OCI-LY7 (cell line): ENCODE data around the gene MGAT5B. TPM values are rescaled to one million over a fixed set of nuclear protein-coding genes. Genes with fewer than 3 reads are reported as not detected.
"Not testable (repeated sequence)": the region's sequence is repeated elsewhere in the genome, so short reads cannot be mapped to it uniquely, and the experiment has no call there.

ENCODE experiments used
- BruUV-seq: library from RNA; stranded (reverse); fragments of 400-500 nt; replicated peaks from 2 replicates; lab custom pipeline; 2021; lab: Mats Ljungman, UMichigan
- CTCF ChIA-PET: fragments of 300-600 bp; sonication (Branson Sonifier 250); formaldehyde crosslinking; loops from one replicate; lab custom pipeline; 2022; ENCODE audit warnings: antibody characterized with exemption; ENCODE audit not compliant: unreplicated experiment; lab: Charles Lee
- POLR2A ChIA-PET: fragments of 300-600 bp; sonication (Branson Sonifier 250); formaldehyde crosslinking; loops from one replicate; lab custom pipeline; 2022; ENCODE audit warnings: antibody characterized with exemption; lab: Charles Lee
- DNase-seq: peaks from one replicate; pipeline ENCODE4 v3.0.0-alpha.2; 2015; ENCODE audit warnings: low spot score
- H2AFZ ChIP-seq: fragments of 200-600 bp; sonication (generic), shearing (Covaris generic); 2 replicates; pipeline ENCODE4 v1.6.1; 2014; ENCODE audit warnings: mild to moderate bottlenecking, antibody characterized with exemption, low read length, moderate library complexity
- H3K27ac ChIP-seq: fragments of 200-600 bp; sonication (generic); 2 replicates; pipeline ENCODE4 v1.5.1; 2014; ENCODE audit warnings: mixed run types, low read depth, mild to moderate bottlenecking, moderate library complexity, low read length, inconsistent platforms; ENCODE audit not compliant: poor library complexity, severe bottlenecking
- H3K36me3 ChIP-seq: fragments of 200-600 bp; sonication (generic); 2 replicates; pipeline ENCODE4 v1.6.1; 2014; ENCODE audit warnings: mild to moderate bottlenecking, antibody characterized with exemption, low read length, moderate library complexity, mixed read lengths; ENCODE audit not compliant: insufficient read depth
- H3K4me1 ChIP-seq: fragments of 200-600 bp; sonication (generic); 2 replicates; pipeline ENCODE4 v1.5.1; 2014; ENCODE audit warnings: mild to moderate bottlenecking, low read length; ENCODE audit not compliant: insufficient read depth, poor library complexity, severe bottlenecking
- H3K4me2 ChIP-seq: fragments of 200-600 bp; sonication (generic); 2 replicates; pipeline ENCODE4 v1.6.1; 2014; ENCODE audit warnings: mild to moderate bottlenecking, low read length
- H3K4me3 ChIP-seq: fragments of 200-600 bp; sonication (generic); 2 replicates; pipeline ENCODE4 v1.5.1; 2014; ENCODE audit warnings: mild to moderate bottlenecking, low read depth, low read length; ENCODE audit not compliant: poor library complexity, severe bottlenecking
- H3K79me2 ChIP-seq: fragments of 200-600 bp; sonication (generic); 2 replicates; pipeline ENCODE4 v1.6.1; 2016; ENCODE audit warnings: low read depth, mild to moderate bottlenecking, low read length, moderate library complexity, mixed read lengths; ENCODE audit not compliant: insufficient read depth
- H3K9me2 ChIP-seq: fragments of 200-600 bp; sonication (generic); 2 replicates; pipeline ENCODE4 v1.6.1; 2016; ENCODE audit warnings: mild to moderate bottlenecking, low read length, mixed read lengths; ENCODE audit not compliant: insufficient read depth
- H3K9me3 ChIP-seq: fragments of 200-600 bp; sonication (generic); 2 replicates; pipeline ENCODE4 v1.6.1; 2014; ENCODE audit warnings: mild to moderate bottlenecking, mixed run types, low read length, mixed read lengths
- H4K20me1 ChIP-seq: fragments of 200-600 bp; sonication (generic); 2 replicates; pipeline ENCODE4 v1.6.1; 2014; ENCODE audit warnings: mild to moderate bottlenecking, antibody characterized with exemption, low read length, moderate library complexity, mixed read lengths; ENCODE audit not compliant: insufficient read depth
- EZH2phosphoT487 ChIP-seq: fragments of 200-600 bp; sonication (generic); IDR thresholded peaks from 2 replicates; pipeline ENCODE4 v1.6.1; 2018; ENCODE audit warnings: low read depth, borderline replicate concordance, mild to moderate bottlenecking, mixed run types, antibody characterized with exemption, low read length, moderate library complexity, mixed read lengths
- intact Hi-C: fragments of 100-400 bp; cut with micrococcal nuclease; formaldehyde crosslinking; loops from one replicate; pipeline ENCODE4 v1.10.0; 2022; ENCODE audit not compliant: unreplicated experiment
- total RNA-seq, 2 experiments: library from RNA; depleted of rRNA in 1 of 2; stranded (reverse); fragments of >200 nt in 1 of 2; shearing (Covaris generic) in 1 of 2; gene quantifications; 2 replicates each; pipeline ENCODE4 v1.2.3, GENCODE V29; 2014 to 2022
- TF ChIP-seq, protein P1 (sequence below): fragments of 200-600 bp; sonication (generic); conservative IDR thresholded peaks from 2 replicates; pipeline ENCODE4 v1.5.1; 2014; ENCODE audit warnings: mild to moderate bottlenecking, antibody characterized with exemption, low read length, moderate library complexity, mixed read lengths

Gene MGAT5B
- total RNA-seq, 2 experiments from 2014 or later = 1.4 to 2.5 TPM

DNA sequence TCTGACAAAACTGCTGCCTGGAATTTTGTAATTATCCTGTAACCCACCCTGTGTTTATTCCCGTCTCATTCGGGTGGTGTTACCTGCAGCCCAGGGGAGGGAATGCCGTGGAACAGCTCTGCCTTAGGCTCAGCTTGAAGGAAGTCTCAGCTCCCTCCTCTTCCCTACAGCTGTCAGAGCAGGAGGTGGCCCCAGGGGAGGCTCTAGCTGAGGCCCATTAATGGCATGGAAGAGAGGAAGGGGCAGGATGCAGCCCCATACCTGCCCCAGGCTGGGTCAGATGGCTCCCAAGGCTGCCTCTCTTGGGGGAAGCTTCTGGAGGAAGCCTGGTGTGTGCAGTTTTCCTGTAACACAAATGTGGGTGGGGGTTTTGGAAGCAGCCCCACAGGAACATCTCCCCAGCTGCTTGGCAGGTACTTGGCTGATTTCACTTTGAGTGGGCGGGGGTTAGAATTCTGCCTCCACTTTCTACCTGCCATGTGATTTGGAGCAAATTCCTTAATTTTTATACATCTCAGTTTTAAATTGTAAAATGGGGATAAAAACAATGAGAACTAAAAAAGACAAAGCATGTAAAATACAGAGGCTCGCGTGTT is 103.9 kb downstream of the MGAT5B start:
- no peak overlapping the region for H2AFZ ChIP-seq
- intact Hi-C loops = no loop called here
- DNase-seq = no peak
- H3K4me1 ChIP-seq = peaks cover 29% of the 10 kb centered on the region
- H4K20me1 ChIP-seq = no peaks in the 10 kb centered on the region
- H3K9me3 ChIP-seq = peaks cover 26% of the 10 kb centered on the region
- no peaks in the 10 kb centered on the region for H3K9me2 ChIP-seq
- H3K36me3 ChIP-seq = no peaks in the 10 kb centered on the region; the same call in 1 of the 2 replicates
- H3K79me2 ChIP-seq = peaks cover 16% of the 10 kb centered on the region
- H3K4me2 ChIP-seq = no peak overlapping the region
- POLR2A ChIA-PET = no interaction called here
- CTCF ChIA-PET = no interaction called here
- TF ChIP-seq, protein P1, sequence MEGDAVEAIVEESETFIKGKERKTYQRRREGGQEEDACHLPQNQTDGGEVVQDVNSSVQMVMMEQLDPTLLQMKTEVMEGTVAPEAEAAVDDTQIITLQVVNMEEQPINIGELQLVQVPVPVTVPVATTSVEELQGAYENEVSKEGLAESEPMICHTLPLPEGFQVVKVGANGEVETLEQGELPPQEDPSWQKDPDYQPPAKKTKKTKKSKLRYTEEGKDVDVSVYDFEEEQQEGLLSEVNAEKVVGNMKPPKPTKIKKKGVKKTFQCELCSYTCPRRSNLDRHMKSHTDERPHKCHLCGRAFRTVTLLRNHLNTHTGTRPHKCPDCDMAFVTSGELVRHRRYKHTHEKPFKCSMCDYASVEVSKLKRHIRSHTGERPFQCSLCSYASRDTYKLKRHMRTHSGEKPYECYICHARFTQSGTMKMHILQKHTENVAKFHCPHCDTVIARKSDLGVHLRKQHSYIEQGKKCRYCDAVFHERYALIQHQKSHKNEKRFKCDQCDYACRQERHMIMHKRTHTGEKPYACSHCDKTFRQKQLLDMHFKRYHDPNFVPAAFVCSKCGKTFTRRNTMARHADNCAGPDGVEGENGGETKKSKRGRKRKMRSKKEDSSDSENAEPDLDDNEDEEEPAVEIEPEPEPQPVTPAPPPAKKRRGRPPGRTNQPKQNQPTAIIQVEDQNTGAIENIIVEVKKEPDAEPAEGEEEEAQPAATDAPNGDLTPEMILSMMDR = no peak
- TF ChIP-seq EZH2phosphoT487 = no peak
- no peak overlapping the region for H3K4me3 ChIP-seq
- no TSS peak for BruUV-seq
- no peak overlapping the region for H3K27ac ChIP-seq

- no peaks in the 10 kb centered on the region; the same call in 1 of the 2 replicates for H3K36me3 ChIP-seq
- BruUV-seq = no TSS peak
- no peak overlapping the region for H3K4me3 ChIP-seq
- CTCF ChIA-PET = interaction anchor here (0.9 kb wide), 1 partner anchor 16 kb away, joined by 3 read pairs; no protein-coding TSS in a partner anchor
- H3K9me2 ChIP-seq = no peaks in the 10 kb centered on the region
- no peaks in the 10 kb centered on the region for H4K20me1 ChIP-seq
- POLR2A ChIA-PET = no interaction called here
- no peak overlapping the region for H3K4me2 ChIP-seq
- DNase-seq = no peak
- no peak for TF ChIP-seq EZH2phosphoT487
- TF ChIP-seq, protein P1 = no peak
- peaks cover 35% of the 10 kb centered on the region for H3K9me3 ChIP-seq
- intact Hi-C loops = no loop called here
- H2AFZ ChIP-seq = no peak overlapping the region
- no peak overlapping the region for H3K27ac ChIP-seq
- peaks cover 20% of the 10 kb centered on the region for H3K4me1 ChIP-seq
- H3K79me2 ChIP-seq = peaks cover 7% of the 10 kb centered on the region
These were observed 104.8 kb downstream of the MGAT5B start for GRCh38 chr17:76973040-76973439.

DNA sequence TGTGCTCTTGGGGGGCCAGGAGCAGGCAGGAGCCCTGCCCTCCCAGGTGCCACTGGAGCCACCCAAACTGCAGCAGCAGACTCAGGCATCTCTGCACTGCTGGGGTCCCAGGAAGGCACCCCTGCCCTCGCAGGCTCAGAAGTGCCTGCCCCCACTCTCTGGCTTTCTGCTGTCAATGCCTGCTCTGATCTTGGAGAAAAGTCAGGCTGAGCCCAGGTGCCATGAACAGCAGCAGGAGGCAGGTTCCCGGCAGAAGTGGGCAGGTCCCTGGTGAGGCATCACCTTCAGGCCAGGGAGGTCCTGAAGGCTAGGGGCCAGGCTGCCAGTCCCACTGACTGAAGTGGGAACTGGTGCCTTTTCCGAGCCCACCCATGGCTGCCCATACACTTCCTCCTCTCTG is 106.5 kb downstream of the MGAT5B start:
- no peak for DNase-seq
- CTCF ChIA-PET = interaction anchor here (0.5 kb wide), 1 partner anchor 22 kb away, joined by 10 read pairs; no protein-coding TSS in a partner anchor
- H3K4me3 ChIP-seq = no peak overlapping the region
- H3K9me3 ChIP-seq = peaks cover 47% of the 10 kb centered on the region
- intact Hi-C loops = no loop called here
- POLR2A ChIA-PET = no interaction called here
- H3K27ac ChIP-seq = no peak overlapping the region
- no peak for TF ChIP-seq EZH2phosphoT487
- TF ChIP-seq, protein P1 = no peak
- no peaks in the 10 kb centered on the region for H4K20me1 ChIP-seq
- H3K4me1 ChIP-seq = peaks cover 17% of the 10 kb centered on the region
- BruUV-seq = no TSS peak
- no peaks in the 10 kb centered on the region; the same call in 1 of the 2 replicates for H3K36me3 ChIP-seq
- H3K9me2 ChIP-seq = no peaks in the 10 kb centered on the region
- H2AFZ ChIP-seq = no peak overlapping the region
- no peaks in the 10 kb centered on the region for H3K79me2 ChIP-seq
- no peak overlapping the region for H3K4me2 ChIP-seq

GRCh38 chr17:76978050-76978449 is 109.8 kb downstream of the MGAT5B start:
- intact Hi-C loops, DNase-seq, H3K4me3 ChIP-seq, H3K79me2 ChIP-seq, CTCF ChIA-PET, BruUV-seq, H3K4me2 ChIP-seq, H4K20me1 ChIP-seq, H3K27ac ChIP-seq, H3K9me2 ChIP-seq, H3K36me3 ChIP-seq, H2AFZ ChIP-seq: not testable (repeated sequence)
- peaks cover 47% of the 10 kb centered on the region for H3K9me3 ChIP-seq
- POLR2A ChIA-PET = interaction anchor here (0.6 to 1.1 kb wide), 2 partner anchors 9 to 276 kb away, joined by 3 to 8 read pairs; no protein-coding TSS in a partner anchor
- peaks cover 15% of the 10 kb centered on the region for H3K4me1 ChIP-seq
